HG03460 (cell line): ENCODE data around the gene METTL9.
"Not testable (repeated sequence)": the region's sequence is repeated elsewhere in the genome, so short reads cannot be mapped to it uniquely, and the experiment has no call there.

Experiments used
- ATAC-seq: cut with Tn5 transposase; IDR thresholded peaks from one replicate; pipeline ENCODE4 v1.9.1; 2021; ENCODE audit not compliant: unreplicated experiment

The METTL9 gene

DNA sequence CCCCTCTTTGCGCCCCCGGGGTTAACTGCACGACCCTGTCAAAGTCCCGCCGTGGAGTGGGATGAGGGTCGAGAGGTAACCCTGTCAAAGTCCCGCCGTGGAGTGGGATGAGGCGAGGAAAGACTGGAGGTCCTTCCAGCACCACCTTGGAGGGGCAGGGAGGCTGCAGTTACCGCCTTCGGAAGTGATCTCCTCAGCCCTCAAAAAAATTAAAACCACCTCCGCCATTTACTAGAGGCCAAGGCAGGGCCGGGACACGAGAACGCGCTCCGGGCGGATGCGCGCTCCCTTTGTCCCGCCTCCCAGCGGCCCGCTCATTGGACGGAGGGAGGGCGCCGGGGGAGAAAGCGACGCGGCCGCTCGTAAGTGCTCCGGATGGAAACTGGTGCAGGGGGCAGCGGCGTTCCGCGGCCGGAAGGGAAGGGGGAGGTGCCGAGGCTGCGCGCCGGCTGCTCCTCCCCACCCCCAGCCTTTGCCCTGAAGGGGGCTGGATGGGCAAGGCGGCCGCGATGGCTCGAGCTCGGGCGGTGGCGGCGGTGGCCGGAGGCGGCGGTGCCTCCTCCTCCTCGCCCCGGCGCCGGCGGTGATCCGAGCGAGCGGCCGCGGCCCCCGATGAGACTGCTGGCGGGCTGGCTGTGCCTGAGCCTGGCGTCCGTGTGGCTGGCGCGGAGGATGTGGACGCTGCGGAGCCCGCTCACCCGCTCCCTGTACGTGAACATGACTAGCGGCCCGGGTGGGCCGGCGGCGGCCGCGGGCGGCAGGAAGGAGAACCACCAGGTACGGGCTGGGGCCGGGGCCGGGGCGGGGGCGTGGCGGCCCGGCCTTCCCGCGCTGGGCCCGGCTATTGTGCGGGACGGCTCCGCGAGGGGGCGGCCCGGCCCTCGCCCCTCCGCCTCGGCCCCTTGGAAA, at the start of gene METTL9:
TSS of gene METTL9 (plus strand) at position 456 of the 909 bp plus-strand sequence. CDS start at position 613, 157 bp downstream.
- peak; percentile 85 for ATAC-seq

DNA sequence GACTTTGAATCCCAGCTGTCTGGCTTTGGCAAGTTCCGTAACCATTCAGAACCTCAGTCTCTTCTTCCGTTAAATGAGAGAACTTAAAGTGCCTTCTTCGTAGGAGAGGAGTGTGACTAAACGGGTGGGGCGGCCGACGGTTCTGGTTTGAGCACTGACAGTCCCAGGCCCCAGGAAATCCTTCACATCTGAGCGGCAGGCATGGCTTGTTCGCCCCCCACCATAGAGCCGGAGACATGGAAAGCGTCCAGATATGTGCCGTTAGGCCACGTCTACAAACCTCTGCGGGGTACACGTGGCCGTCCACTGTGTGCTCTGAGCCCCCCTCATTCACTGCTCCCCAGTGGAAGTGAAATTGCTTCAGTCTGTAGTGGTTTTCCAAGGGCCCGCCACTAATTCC, 49.4 kb upstream of the METTL9 start:
- not testable (repeated sequence) for ATAC-seq

DNA sequence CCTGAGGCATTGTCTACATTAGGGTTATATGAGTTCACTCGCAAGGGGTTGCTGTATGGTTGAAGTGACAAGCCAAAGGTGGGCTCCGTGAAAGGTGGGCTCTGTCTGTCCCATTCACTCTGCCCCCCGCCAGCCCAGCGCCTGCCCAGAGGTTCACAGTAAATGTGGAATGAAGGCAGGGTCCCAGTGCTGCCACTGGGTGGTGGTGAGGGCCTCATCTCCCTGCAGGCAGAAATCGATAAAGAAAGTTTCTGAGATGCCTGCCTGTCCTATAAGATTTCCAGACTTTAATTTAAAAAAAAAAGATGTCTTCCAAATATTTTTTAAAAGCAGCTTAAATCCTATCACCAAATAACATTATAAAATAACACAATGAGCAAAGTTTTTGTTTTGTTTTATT, 48.9 kb upstream of the METTL9 start:
- not testable (repeated sequence) for ATAC-seq

DNA sequence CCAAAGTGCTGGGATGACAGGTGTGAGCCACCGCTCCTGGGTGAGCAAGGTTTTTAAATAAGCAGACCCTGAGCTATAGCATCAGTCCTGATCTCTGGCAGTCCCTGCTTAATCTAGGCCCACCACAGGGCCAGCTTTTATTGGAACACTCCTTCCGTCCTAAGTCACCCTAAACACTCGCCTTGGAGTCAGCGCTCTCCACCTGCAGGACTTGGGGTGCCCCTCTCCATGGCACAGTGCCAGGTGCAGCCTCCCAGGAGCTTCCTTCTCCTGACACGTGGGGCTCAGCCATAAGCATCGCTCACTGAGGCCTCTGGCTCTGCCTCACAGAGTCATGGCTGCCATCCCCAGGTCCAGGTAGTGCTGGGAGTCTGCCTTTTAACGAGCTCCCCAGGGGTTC, 48.3 kb upstream of the METTL9 start:
- not testable (repeated sequence) for ATAC-seq

DNA sequence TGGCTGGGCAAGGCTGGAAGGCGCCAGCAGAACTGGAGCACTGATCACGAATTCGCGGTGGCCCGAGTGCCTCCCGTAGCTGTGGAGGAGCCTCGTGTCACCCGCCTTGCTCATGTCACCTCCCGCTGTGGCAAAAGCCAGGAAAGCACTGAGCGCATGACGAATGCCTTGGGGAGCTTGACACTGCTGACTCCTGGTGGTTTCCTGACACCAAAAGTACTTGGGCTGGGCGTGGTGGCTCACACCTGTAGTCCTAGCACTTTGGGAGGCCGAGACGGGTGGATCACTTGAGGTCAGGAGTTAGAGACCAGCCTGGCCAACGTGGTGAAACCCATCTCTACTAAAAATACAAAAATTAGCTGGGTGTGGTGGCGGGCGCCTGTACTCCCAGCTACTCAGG, 47.8 kb upstream of the METTL9 start:
- not testable (repeated sequence) for ATAC-seq

DNA sequence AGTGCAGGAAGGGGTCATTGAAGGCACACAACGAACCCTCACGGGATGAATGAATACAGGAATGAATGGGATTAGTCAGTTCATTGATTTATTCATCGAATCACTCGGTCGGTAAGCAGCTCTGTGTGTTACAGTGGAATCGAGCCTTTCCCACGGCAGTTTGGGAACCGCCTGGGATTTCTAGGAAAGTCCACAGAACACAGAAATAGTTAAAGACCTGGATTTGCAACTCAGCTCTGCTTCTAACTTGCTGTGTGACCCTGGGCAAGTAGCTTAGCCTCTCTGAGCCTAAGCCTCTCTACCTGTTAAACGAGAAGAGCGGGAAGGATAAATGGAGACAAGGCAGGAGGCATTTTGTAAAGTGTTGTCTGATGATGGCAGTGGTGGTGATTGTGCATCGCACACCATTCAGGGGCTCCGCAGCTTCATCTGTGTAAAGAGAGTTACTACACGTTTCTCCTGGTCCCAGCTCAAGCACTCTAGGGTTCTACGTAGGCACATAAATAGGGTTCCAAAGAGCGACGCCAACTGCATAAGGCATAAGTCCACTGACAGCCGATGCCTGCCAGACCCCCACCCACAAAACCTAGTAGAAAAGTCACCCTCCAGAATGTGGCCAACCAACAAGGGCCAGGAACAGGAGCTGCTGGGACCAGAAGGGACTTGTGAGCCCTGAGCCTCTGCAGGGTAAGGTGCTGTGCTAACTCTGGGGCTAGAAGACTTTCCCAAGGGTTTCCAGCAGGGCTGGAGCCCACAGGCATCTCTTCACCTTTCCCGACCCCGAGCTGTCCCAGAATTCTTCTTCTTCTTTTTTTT, 45.7 kb upstream of the METTL9 start:
- ATAC-seq: not testable (repeated sequence)

DNA sequence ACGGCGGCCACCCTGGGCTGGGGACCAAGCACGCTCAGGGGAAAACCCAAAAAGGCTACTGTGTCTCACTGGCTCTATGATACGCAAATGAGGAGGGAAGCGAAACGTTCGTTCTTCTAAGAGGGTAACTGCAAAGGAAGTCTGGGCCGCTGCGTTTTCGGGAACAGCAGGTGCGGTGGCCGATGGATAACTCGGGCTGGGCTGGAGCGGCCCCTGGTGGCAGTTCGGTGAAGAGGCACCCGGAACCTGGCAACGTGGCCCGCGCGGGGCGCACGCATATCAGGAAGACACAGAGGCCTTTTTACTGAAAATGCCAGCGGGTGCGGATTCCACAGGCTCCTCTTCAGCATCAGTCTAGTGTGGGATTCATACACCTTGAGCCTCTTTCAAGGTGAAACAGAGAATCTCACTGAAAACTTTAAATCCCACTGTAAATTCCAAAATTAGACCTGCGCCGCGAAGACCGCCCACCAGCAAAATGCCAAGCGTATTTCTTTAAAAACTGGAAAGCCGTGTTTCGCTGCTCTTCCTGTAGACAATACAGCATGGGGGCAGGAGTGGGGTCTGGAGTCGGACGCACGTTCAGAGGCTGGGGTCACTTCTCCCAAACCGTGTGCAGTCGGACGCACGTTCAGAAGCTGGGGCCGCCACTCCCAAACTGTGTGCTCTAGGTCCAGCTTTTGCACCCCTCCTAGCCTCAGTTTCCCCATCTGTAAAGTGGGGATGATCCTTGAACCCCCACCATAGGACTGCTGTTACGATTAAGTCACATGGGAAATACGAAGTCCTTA, 44.4 kb upstream of the METTL9 start:
- peak; percentile 97 for ATAC-seq

DNA sequence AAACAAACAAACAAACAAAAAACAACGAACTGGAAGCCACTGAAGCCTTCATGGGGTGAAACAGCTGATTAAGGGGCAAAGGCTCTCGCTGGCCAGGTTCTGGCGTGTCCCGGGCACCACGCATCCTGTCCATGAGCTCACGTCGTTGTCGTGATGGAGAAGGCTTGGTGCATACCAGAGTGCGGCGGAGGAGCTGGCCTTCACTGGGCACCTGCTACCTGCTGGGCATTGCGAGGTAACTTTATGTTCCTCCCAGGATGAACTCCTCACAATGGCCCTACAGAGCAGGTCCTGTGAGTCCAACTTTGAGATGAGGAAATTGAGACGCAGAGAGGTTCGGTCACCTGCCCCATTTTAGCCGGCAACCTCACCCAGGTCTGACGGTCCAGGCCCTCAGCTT, 43.8 kb upstream of the METTL9 start:
- ATAC-seq: not testable (repeated sequence)

DNA sequence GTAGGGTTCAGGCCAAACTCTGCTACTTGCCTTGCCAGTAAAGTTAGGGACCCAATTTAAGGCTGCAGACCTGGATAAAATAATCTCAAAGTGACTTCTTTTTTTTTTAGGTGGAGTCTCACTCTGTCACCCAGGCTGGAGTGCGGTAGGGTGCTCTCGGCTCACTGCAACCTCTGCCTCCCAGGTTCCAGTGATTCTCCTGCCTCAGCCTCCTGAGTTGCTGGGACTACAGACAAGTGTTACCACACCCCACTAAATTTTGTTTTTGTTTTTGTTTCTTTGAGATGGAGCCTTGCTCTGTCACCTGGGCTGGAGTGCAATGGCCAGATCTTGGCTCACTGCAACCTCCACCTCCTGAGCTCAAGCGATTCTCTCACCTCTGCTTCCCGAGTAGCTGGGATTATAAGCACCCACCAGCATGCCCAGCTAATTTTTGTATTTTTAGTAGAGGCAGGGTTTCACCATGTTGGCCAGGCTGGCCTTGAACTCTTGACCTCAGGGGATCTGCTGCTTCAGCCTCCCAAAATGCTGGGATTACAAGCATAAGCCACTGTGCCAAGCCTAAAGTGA, 43.3 kb upstream of the METTL9 start:
- ATAC-seq: not testable (repeated sequence)

DNA sequence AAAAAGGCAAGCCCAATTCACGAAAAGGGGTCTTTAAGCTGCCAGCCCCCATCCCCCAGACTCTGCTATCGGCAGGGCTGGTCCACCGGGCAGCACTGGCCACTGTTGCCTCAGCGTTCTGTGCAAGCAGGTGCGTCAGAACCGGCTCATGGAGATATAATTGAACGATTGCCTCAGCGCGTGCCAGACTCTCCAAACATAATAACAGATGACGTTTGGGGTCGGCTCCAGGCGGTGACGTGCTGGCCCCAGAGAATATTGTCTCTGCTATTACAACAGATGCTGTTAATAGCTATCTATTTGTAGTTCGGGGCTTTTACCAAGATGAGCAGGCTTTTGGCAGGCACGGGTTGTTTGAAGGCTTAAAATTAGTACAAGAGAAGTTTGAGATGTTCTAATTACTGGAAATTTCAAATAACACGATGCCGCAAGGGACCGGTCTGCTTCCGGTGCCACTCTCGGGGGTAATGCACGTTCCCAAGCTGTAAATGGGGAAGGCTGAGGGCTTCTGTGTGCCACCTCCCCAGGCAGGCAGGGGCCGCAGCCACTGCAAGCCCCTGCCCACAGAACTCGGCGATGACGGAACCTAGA, 42.6 kb upstream of the METTL9 start:
- ATAC-seq: not testable (repeated sequence)

DNA sequence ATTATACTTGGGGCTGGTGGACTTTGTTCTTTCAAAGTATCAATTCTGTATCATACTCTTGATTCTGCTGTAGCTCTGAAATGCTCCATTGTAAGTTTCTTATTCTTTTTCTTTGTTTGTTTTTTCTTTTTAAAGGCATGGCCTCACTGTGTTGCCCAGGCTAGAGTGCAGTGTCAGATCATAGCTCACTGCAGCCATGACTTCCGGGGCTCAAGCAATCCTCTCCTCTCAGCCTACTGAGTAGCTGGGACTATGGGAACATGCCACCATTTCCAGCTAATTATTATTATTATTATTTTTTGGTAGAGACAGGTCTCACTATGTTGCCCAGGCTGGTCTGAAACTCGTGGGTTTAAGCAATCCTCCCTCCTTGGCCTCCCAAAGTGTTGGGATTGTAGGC, 38.9 kb upstream of the METTL9 start:
- no peak for ATAC-seq

DNA sequence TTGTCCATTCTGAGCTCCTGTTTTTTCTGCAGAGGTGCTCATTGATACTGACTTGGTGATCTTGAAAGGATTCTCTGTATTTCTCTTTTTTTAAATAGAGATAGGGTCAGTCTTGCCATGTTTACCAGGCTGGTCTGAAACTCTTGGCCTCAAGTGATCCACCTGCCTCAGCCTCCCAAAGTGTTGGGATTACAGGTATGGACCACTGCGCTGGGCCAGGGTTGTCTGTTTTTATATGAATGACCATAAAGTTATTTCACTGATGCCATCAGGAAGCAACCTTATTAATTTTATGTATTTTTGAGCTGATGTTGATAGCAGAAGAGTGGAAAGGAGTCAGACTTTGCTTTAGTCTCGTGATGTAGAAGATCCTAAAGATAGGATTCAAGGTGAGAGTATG, 35.7 kb upstream of the METTL9 start:
- ATAC-seq: no peak

DNA sequence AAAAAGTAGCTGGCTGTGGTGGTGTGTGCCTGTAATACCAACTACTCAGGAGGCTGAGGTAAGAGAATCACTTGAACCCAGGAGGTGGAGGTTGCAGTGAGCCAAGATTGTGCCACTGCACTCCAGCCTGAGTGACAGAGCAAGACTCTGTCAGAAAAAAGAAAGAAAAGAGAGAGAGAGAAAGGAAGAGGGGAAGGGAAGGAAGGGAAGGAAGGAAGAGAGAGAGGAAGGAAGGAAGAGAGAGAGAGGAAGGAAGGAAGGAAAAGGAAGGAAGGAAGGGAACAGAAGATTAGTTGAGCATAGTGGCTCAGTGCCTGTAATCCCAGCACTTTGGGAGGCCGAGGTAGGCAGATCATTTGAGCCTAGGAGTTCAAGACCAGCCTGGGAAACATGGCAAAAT, 35.0 kb upstream of the METTL9 start:
- not testable (repeated sequence) for ATAC-seq

DNA sequence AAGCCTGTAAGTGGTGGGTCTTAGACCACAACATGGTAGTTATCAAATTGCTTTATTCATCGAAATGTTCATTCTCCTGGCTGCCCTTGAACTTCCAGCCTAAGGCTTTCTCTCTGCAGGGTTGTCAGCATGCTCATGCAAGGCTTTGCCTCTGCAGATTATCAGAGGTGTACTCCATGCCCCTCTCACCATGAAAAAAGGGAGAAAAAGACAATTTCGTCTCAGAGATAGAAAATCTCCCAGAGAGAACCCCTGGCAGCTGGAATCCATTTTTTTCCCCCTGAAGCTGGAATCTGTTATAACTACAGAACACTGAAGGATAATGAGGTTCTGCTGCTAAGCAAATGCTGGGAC, 33.9 kb upstream of the METTL9 start:
- ATAC-seq: no peak

DNA sequence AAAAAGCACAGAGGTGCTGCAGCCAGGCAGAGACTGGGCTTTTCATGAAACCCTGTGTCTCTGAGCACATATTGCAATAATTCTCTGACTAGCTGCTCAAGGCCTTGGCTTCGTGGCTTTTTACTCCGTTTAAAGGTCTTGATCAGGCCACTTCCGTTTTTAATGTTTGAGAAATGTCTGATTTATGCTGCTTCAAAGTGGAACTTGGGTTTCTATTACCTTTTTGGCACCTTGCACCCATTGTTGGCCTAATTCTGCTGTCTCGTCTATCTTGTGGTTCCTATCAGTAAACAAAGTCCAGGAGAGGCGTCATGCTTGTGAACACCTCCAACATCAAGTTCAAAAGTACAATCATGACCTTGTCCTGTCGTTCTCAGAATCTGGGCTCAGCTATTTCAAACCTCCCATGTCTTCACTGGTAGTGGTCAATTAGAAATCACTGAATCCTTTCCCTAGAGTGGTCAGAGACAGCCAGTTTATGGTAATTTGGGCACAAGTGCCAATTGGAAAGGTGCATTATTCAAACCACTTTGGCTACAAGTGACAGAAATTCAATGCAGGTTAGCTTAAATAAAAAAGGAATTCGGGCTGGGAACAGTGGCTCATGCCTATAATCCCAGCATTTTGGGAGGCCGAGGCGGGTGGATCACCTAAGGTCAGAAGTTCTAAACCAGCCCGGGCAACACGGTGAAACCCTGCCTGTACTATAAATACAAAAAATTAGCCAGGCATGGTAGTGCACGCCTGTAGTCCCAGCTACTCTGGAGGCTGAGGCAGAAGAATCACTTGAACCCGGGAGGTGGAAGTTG, 33.3 kb upstream of the METTL9 start:
- no peak for ATAC-seq

DNA sequence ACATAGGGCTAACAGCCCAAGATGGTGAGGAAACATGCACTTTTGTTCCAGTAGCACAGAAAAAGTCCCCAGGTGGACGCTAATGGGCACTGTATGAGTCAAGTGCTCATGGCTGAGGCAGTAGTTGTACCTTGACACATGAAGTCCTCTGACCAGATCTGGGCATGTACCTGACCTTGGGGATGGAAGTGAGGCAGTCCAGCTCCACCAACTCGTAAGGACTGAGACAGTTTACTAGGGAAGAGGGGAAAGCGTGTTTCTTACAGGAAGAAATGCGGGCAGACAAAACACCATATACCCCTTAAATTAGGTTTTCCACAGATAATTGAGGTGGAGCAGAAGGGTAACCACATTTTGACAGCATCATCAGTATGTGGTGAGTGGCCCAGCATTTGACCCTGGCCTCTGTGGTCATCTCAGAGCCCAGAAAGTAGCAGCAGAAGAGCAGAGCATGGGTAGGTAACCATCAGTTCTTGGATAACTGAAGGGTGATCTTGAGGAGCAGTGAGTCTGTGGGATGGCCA, 32.4 kb upstream of the METTL9 start:
- no peak for ATAC-seq

DNA sequence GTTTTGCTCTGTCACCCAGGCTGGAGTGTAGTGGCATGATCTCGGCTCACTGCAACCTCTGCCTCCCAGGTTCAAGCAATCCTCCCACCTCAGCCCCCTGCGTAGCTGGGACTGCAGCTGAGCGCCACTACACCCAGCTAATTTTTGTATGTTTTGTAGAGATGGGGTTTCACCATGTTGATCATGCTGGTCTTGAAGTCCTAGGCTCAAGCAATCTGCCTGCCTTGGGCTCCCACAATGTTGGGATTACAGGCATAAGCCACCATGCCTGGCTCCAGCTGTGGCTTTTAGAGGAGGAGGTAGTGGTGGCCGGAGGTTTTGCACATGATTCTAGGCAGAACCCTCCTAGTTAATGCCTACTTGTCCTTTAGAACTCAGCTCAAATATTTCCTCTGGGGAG, 31.9 kb upstream of the METTL9 start:
- ATAC-seq: not testable (repeated sequence)

DNA sequence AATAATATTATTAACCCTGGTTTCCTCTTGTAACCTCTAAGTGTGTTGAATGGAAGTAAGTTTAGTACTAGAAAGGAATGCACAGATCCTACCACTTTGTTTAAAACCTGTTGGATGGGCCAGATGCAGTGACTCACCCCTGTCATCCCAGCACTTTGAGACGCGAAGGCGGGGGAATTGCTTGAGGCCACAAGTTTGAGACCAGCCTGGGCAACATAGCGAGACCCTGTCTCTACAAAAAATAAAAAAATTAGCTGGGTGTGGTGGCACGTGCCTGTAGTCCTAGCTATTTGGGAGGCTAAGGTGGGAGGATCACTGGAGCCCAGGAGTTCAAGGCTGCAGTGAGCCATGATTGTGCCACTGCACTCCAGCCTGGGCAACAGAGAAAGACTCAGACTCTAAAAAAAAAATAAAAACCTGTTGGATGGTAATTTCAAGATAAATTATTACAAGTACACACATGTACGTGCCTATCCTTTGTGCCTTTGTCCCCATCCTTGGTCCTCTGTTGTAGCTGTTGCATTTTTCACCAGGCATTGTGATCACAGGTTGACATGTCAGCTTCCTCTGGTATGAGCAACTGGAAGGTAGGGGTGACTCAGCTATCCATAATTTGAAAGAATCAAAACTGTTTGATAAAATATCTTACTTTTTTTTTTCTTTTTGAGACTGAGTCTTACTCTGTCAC, 30.7 kb upstream of the METTL9 start:
- no peak for ATAC-seq

DNA sequence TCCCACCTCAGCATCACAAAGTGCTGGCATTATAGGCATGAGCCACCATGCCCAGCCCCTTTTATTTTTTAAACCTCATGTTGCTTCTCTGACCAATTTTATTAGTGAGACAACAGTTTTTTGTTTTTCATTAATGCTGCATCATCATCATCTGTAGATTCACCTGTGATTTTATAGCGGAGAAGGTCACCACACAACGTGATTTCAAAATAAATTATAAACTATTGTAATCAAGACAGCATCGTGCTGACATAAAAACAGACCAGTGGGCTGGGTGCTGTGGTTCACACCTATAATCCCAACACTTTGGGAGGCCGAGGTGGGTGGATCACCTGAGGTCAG, 28.7 kb upstream of the METTL9 start:
- no peak for ATAC-seq
